Testis (tissue), 2 donors: ENCODE data around the gene STX5.

Experiments used
- CTCF ChIP-seq, 3 experiments: fragments of 450-650 bp in 2 of 3; fragments of 200-600 bp in 1 of 3; sonication (generic) in 1 of 3; IDR thresholded peaks; one replicate each; pipeline ENCODE4 v1.5.1; 2016 to 2019; ENCODE audit warnings: antibody characterized with exemption in 3 of 3, mild to moderate bottlenecking in 2 of 3, moderate library complexity in 1 of 3
- POLR2A ChIP-seq: fragments of 450-650 bp; IDR thresholded peaks from one replicate; pipeline ENCODE4 v1.6.1; 2017; ENCODE audit warnings: antibody characterized with exemption, mild to moderate bottlenecking, moderate library complexity

DNA sequence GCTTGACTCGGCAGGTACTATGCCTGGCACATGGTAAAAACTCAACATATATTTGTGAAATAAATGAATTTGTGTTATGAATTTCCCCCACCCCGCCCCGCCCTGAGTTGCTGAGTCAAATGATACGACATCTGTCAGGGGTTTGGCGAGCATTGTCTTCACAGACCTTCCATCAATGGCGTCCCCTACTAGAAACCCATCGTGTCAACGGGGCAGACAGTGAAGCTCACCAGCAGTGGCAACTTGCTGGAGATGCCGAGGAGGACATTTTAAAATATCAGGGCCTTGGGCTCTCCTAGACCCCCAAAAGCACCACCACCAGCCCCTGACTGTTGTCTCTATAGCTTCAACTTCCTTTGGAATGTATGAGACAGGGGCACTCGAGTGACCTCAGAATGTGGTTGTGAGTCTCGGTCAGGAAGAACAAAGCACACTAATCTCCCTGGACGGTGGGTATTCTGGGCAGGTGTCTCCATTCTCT, 25.9 kb downstream of the STX5 start:
- TF ChIP-seq CTCF (IDR thresholded peaks at IDR 0.05): no peak
- TF ChIP-seq POLR2A: no peak
